HEK293 (cell line): ENCODE measurements around the gene SYNPO.

ENCODE experiments used
- HOXD13 ChIP-seq: sonication (generic); formaldehyde crosslinking; IDR thresholded peaks from 2 replicates; pipeline ENCODE4 v1.8.0; 2022; ENCODE audit warnings: missing genetic modification reagents, borderline replicate concordance
- KLF8 ChIP-seq: fragments of 450-650 bp; formaldehyde crosslinking; IDR thresholded peaks from 2 replicates; pipeline ENCODE4 v1.5.1; 2016; ENCODE audit warnings: missing biosample characterization, missing genetic modification characterization
- MZF1 ChIP-seq: fragments of 450-650 bp; formaldehyde crosslinking; IDR thresholded peaks from 2 replicates; pipeline ENCODE4 v1.5.1; 2017; ENCODE audit warnings: missing biosample characterization, missing genetic modification characterization, borderline replicate concordance
- TCF7L2 ChIP-seq: IDR thresholded peaks from 2 replicates; pipeline ENCODE4 v1.6.1; 2011; ENCODE audit warnings: low read depth, mild to moderate bottlenecking, inconsistent platforms, low read length, moderate library complexity, borderline replicate concordance
- ZNF121 ChIP-seq: fragments of 450-650 bp; formaldehyde crosslinking; IDR thresholded peaks from 2 replicates; pipeline ENCODE4 v1.5.1; 2016; ENCODE audit warnings: missing biosample characterization, missing genetic modification characterization
- ZNF146 ChIP-seq: fragments of 450-650 bp; formaldehyde crosslinking; IDR thresholded peaks from 2 replicates; pipeline ENCODE4 v1.5.1; 2016; ENCODE audit warnings: missing biosample characterization, missing genetic modification characterization
- ZNF169 ChIP-seq: fragments of 450-650 bp; formaldehyde crosslinking; IDR thresholded peaks from 2 replicates; pipeline ENCODE4 v1.5.1; 2016; ENCODE audit warnings: missing biosample characterization, missing genetic modification characterization
- ZNF335 ChIP-seq: fragments of 450-650 bp; formaldehyde crosslinking; conservative IDR thresholded peaks from 2 replicates; pipeline ENCODE4 v1.5.1; 2016; ENCODE audit warnings: missing biosample characterization, missing genetic modification characterization
- ZNF341 ChIP-seq: fragments of 450-650 bp; formaldehyde crosslinking; IDR thresholded peaks from 2 replicates; pipeline ENCODE4; 2016; ENCODE audit warnings: low read depth, missing biosample characterization, missing genetic modification characterization
- ZNF391 ChIP-seq: fragments of 450-650 bp; formaldehyde crosslinking; IDR thresholded peaks from 2 replicates; pipeline ENCODE4 v1.5.1; 2016; ENCODE audit warnings: low read depth, missing biosample characterization, missing genetic modification characterization, borderline replicate concordance
- ZNF426 ChIP-seq: fragments of 450-650 bp; formaldehyde crosslinking; IDR thresholded peaks from 2 replicates; pipeline ENCODE4 v1.5.1; 2017; ENCODE audit warnings: missing biosample characterization, missing genetic modification characterization, mild to moderate bottlenecking, inconsistent platforms, moderate library complexity
- ZNF555 ChIP-seq: fragments of 450-650 bp; formaldehyde crosslinking; conservative IDR thresholded peaks from 2 replicates; pipeline ENCODE4 v1.5.1; 2017; ENCODE audit warnings: missing biosample characterization, mild to moderate bottlenecking, missing genetic modification characterization, inconsistent platforms
- ZNF610 ChIP-seq: fragments of 450-650 bp; formaldehyde crosslinking; IDR thresholded peaks from 2 replicates; pipeline ENCODE4 v1.5.1; 2016; ENCODE audit warnings: missing biosample characterization, missing genetic modification characterization, borderline replicate concordance
- ZNF660 ChIP-seq: fragments of 450-650 bp; IDR thresholded peaks from 2 replicates; pipeline ENCODE4 v1.5.1; 2018; ENCODE audit warnings: missing biosample characterization, mild to moderate bottlenecking, missing genetic modification characterization
- ZNF747 ChIP-seq: fragments of 450-650 bp; formaldehyde crosslinking; IDR thresholded peaks from 2 replicates; pipeline ENCODE4 v1.5.1; 2016; ENCODE audit warnings: missing biosample characterization, missing genetic modification characterization
- ZSCAN16 ChIP-seq: fragments of 450-650 bp; formaldehyde crosslinking; IDR thresholded peaks from 2 replicates; pipeline ENCODE4 v1.5.1; 2016; ENCODE audit warnings: missing biosample characterization, missing genetic modification characterization
- ZSCAN30 ChIP-seq: fragments of 450-650 bp; IDR thresholded peaks from 2 replicates; pipeline ENCODE4 v1.5.1; 2018; ENCODE audit warnings: missing biosample characterization, mild to moderate bottlenecking, missing genetic modification characterization, moderate library complexity
- ZXDB ChIP-seq: fragments of 450-650 bp; formaldehyde crosslinking; IDR thresholded peaks from 2 replicates; pipeline ENCODE4 v1.5.1; 2016; ENCODE audit warnings: missing biosample characterization, missing genetic modification characterization
- TF ChIP-seq, protein P1 (sequence below): fragments of 450-650 bp; formaldehyde crosslinking; IDR thresholded peaks from 2 replicates; pipeline ENCODE4 v1.5.1; 2016; ENCODE audit warnings: missing biosample characterization, missing genetic modification characterization
- TF ChIP-seq, protein P2 (sequence below): fragments of 450-650 bp; formaldehyde crosslinking; IDR thresholded peaks from 2 replicates; pipeline ENCODE4 v1.5.1; 2016; ENCODE audit warnings: missing biosample characterization, missing genetic modification characterization
- TF ChIP-seq, protein P3 (sequence below): fragments of 450-650 bp; formaldehyde crosslinking; IDR thresholded peaks from 2 replicates; pipeline ENCODE4 v1.5.1; 2017; ENCODE audit warnings: missing biosample characterization, mild to moderate bottlenecking, missing genetic modification characterization, moderate library complexity
- TF ChIP-seq, protein P4 (sequence below): fragments of 450-650 bp; formaldehyde crosslinking; optimal IDR thresholded peaks from 2 replicates; pipeline ENCODE3; 2016; ENCODE audit warnings: missing biosample characterization, mild to moderate bottlenecking, missing genetic modification characterization
- TF ChIP-seq, protein P5 (sequence below): fragments of 450-650 bp; formaldehyde crosslinking; IDR thresholded peaks from 2 replicates; pipeline ENCODE4 v1.5.1; 2016; ENCODE audit warnings: missing biosample characterization, missing genetic modification characterization
- TF ChIP-seq, protein P6 (sequence below): fragments of 450-650 bp; IDR thresholded peaks from 2 replicates; pipeline ENCODE4 v1.5.1; 2018; ENCODE audit warnings: missing biosample characterization, missing genetic modification characterization
- TF ChIP-seq, protein P7 (sequence below): fragments of 450-650 bp; formaldehyde crosslinking; IDR thresholded peaks from 2 replicates; pipeline ENCODE4 v1.5.1; 2017; ENCODE audit warnings: missing biosample characterization, missing genetic modification characterization

Gene SYNPO

DNA sequence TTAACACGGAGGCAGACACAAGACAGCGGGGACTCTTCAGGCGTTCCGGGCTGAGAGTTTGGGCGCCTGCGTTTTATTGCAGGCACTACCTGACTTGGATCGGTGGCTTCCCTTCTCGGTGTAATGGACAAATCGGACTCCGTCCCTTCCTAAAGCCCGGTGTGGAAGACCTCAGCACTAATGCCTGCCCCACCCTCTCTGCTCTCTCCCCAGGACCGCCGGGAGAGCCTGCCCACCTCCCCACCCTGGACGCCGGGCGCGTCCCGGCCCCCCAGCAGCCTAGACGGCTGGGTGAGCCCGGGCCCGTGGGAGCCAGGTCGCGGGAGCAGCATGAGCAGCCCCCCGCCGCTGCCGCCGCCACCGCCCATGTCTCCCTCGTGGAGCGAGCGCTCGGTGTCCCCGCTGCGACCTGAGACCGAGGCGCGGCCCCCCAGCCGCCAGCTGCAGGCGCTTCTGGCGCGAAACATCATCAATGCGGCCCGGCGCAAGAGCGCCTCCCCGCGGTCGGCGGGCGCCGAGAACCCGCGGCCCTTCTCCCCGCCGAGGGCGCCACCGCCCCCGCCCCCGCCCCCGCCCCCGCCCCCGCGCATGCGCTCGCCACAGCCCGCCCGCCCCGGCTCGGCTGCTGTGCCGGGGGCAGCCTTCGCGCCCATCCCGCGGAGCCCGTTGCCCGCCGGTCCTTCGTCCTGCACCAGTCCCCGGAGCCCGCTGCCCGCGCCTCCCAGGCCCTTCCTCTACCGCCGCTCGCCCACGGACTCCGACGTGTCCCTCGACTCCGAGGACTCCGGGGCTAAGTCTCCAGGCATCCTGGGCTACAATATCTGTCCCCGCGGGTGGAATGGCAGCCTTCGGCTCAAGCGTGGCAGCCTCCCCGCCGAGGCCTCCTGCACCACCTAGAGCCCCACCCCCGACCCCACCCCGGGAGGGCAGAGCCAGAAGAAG is 16.0 kb downstream of the SYNPO start (continued):
- TF ChIP-seq TCF7L2 (no peak), ZNF391 (tag by site-specific recombination) (0 out of 2 replicates have a peak, but pooled peaks have one; percentile 51), ZSCAN16 (tag by site-specific recombination) (no peak), KLF8 (peak; percentile 80), ZNF426 (tag by site-specific recombination) (no peak), ZNF121 (tag by site-specific recombination) (no peak), ZNF146 (tag by site-specific recombination) (no peak), ZNF341 (tag by site-specific recombination) (peak; percentile 91), ZNF335 (tag by site-specific recombination) (peak; percentile 75), ZNF555 (tag by site-specific recombination) (no peak), ZNF747 (tag by site-specific recombination) (no peak), ZNF660 (tag by site-specific recombination) (peak; percentile 81; the same call in 1 of the 2 replicates), ZNF169 (tag by site-specific recombination) (no peak), ZXDB (tag by site-specific recombination) (no peak), ZSCAN30 (tag by site-specific recombination) (peak; percentile 90), MZF1 (no peak), HOXD13 (CRISPR knock-in tag) (no peak), ZNF610 (tag by site-specific recombination) (no peak)
- TF ChIP-seq, protein P1, sequence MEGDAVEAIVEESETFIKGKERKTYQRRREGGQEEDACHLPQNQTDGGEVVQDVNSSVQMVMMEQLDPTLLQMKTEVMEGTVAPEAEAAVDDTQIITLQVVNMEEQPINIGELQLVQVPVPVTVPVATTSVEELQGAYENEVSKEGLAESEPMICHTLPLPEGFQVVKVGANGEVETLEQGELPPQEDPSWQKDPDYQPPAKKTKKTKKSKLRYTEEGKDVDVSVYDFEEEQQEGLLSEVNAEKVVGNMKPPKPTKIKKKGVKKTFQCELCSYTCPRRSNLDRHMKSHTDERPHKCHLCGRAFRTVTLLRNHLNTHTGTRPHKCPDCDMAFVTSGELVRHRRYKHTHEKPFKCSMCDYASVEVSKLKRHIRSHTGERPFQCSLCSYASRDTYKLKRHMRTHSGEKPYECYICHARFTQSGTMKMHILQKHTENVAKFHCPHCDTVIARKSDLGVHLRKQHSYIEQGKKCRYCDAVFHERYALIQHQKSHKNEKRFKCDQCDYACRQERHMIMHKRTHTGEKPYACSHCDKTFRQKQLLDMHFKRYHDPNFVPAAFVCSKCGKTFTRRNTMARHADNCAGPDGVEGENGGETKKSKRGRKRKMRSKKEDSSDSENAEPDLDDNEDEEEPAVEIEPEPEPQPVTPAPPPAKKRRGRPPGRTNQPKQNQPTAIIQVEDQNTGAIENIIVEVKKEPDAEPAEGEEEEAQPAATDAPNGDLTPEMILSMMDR (tag by site-specific recombination): peak; percentile 72
- TF ChIP-seq, protein P2, sequence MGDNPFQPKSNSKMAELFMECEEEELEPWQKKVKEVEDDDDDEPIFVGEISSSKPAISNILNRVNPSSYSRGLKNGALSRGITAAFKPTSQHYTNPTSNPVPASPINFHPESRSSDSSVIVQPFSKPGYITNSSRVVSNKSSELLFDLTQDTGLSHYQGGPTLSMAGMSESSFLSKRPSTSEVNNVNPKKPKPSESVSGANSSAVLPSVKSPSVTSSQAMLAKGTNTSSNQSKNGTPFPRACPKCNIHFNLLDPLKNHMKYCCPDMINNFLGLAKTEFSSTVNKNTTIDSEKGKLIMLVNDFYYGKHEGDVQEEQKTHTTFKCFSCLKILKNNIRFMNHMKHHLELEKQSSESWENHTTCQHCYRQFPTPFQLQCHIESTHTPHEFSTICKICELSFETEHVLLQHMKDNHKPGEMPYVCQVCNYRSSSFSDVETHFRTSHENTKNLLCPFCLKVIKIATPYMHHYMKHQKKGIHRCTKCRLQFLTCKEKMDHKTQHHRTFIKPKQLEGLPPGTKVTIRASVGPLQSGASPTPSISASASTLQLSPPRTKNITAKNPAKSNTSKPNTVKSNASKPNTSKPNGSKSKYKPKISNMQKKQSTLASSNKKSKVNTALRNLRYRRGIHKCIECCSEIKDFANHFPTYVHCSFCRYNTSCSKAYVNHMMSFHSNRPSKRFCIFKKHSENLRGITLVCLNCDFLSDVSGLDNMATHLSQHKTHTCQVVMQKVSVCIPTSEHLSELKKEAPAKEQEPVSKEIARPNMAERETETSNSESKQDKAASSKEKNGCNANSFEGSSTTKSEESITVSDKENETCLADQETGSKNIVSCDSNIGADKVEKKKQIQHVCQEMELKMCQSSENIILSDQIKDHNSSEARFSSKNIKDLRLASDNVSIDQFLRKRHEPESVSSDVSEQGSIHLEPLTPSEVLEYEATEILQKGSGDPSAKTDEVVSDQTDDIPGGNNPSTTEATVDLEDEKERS (tag by site-specific recombination): no peak
- TF ChIP-seq, protein P3, sequence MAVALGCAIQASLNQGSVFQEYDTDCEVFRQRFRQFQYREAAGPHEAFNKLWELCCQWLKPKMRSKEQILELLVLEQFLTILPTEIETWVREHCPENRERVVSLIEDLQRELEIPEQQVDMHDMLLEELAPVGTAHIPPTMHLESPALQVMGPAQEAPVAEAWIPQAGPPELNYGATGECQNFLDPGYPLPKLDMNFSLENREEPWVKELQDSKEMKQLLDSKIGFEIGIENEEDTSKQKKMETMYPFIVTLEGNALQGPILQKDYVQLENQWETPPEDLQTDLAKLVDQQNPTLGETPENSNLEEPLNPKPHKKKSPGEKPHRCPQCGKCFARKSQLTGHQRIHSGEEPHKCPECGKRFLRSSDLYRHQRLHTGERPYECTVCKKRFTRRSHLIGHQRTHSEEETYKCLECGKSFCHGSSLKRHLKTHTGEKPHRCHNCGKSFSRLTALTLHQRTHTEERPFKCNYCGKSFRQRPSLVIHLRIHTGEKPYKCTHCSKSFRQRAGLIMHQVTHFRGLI (tag by site-specific recombination): no peak
- TF ChIP-seq, protein P4, sequence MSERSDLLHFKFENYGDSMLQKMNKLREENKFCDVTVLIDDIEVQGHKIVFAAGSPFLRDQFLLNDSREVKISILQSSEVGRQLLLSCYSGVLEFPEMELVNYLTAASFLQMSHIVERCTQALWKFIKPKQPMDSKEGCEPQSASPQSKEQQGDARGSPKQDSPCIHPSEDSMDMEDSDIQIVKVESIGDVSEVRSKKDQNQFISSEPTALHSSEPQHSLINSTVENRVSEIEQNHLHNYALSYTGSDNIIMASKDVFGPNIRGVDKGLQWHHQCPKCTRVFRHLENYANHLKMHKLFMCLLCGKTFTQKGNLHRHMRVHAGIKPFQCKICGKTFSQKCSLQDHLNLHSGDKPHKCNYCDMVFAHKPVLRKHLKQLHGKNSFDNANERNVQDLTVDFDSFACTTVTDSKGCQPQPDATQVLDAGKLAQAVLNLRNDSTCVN (tag by site-specific recombination): peak; percentile 90
- TF ChIP-seq, protein P5, sequence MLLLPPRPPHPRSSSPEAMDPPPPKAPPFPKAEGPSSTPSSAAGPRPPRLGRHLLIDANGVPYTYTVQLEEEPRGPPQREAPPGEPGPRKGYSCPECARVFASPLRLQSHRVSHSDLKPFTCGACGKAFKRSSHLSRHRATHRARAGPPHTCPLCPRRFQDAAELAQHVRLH (tag by site-specific recombination): no peak
- TF ChIP-seq, protein P6, sequence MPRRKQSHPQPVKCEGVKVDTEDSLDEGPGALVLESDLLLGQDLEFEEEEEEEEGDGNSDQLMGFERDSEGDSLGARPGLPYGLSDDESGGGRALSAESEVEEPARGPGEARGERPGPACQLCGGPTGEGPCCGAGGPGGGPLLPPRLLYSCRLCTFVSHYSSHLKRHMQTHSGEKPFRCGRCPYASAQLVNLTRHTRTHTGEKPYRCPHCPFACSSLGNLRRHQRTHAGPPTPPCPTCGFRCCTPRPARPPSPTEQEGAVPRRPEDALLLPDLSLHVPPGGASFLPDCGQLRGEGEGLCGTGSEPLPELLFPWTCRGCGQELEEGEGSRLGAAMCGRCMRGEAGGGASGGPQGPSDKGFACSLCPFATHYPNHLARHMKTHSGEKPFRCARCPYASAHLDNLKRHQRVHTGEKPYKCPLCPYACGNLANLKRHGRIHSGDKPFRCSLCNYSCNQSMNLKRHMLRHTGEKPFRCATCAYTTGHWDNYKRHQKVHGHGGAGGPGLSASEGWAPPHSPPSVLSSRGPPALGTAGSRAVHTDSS (tag by site-specific recombination): no peak
- TF ChIP-seq, protein P7, sequence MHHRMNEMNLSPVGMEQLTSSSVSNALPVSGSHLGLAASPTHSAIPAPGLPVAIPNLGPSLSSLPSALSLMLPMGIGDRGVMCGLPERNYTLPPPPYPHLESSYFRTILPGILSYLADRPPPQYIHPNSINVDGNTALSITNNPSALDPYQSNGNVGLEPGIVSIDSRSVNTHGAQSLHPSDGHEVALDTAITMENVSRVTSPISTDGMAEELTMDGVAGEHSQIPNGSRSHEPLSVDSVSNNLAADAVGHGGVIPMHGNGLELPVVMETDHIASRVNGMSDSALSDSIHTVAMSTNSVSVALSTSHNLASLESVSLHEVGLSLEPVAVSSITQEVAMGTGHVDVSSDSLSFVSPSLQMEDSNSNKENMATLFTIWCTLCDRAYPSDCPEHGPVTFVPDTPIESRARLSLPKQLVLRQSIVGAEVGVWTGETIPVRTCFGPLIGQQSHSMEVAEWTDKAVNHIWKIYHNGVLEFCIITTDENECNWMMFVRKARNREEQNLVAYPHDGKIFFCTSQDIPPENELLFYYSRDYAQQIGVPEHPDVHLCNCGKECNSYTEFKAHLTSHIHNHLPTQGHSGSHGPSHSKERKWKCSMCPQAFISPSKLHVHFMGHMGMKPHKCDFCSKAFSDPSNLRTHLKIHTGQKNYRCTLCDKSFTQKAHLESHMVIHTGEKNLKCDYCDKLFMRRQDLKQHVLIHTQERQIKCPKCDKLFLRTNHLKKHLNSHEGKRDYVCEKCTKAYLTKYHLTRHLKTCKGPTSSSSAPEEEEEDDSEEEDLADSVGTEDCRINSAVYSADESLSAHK: no peak
